SK-N-SH (cell line): Measurements from ENCODE around the gene CTSH.

Source experiments
- CTCF ChIP-seq: fragments of 200-600 bp; sonication (generic); IDR thresholded peaks from 2 replicates; pipeline ENCODE4 v1.6.1; 2017; ENCODE audit warnings: antibody characterized with exemption, mild to moderate bottlenecking, moderate library complexity
- IRF3 ChIP-seq: fragments of 150-350 bp; IDR thresholded peaks from 2 replicates; pipeline ENCODE4 v1.6.1; 2016; ENCODE audit warnings: mild to moderate bottlenecking, low read depth, low read length
- MAX ChIP-seq: IDR thresholded peaks from 2 replicates; pipeline ENCODE4 v1.4.0; 2012; ENCODE audit warnings: low read depth
- POLR2AphosphoS5 ChIP-seq: IDR thresholded peaks from 2 replicates; pipeline ENCODE4 v1.6.1; 2012; ENCODE audit warnings: low read depth, low read length
- RAD21 ChIP-seq: IDR thresholded peaks from 2 replicates; pipeline ENCODE4 v1.6.1; 2012; ENCODE audit warnings: mild to moderate bottlenecking, low read length
- RCOR1 ChIP-seq: fragments of 150-350 bp; IDR thresholded peaks from 2 replicates; pipeline ENCODE4 v1.6.1; 2017; ENCODE audit warnings: antibody characterized with exemption, low read length
- RFX5 ChIP-seq: IDR thresholded peaks from 2 replicates; pipeline ENCODE4 v1.6.1; 2012; ENCODE audit warnings: mild to moderate bottlenecking, improper control_type of control experiment, low read length
- SIN3A ChIP-seq: IDR thresholded peaks from 2 replicates; pipeline ENCODE4 v1.6.1; 2012; ENCODE audit warnings: low read depth, mild to moderate bottlenecking, low read length, moderate library complexity, borderline replicate concordance
- SMC3 ChIP-seq: IDR thresholded peaks from 2 replicates; pipeline ENCODE4 v1.6.1; 2012; ENCODE audit warnings: low read depth, low read length, improper control_type of control experiment
- YY1 ChIP-seq: IDR thresholded peaks from 2 replicates; pipeline ENCODE4 v1.4.0; 2012; ENCODE audit warnings: low read depth, mild to moderate bottlenecking

GRCh38 chr15:78949461-78949860, 4.6 kb upstream of the CTSH start:
- TF ChIP-seq RAD21 (no peak), MAX (no peak), CTCF (no peak), IRF3 (no peak), RFX5 (no peak), YY1 (no peak), POLR2AphosphoS5 (no peak), SIN3A (no peak), RCOR1 (no peak), SMC3 (no peak)
